Central memory CD8-positive, alpha-beta T cell (primary cell): ENCODE measurements around the gene NFASC.

Experiments
- ATAC-seq: fragments of 150-1000 bp; cut with Tn5 transposase; replicated peaks from 2 replicates; pipeline ENCODE4 v1.10.0; 2022; ENCODE audit warnings: mild to moderate bottlenecking, moderate FRiP score, moderate number of reproducible peaks; ENCODE audit not compliant: poor library complexity, severe bottlenecking; ENCODE audit errors: extremely low read depth
- DNase-seq, 2 donors: peaks; one replicate each; pipeline ENCODE4 v3.0.0; 2021; ENCODE audit warnings: low spot score in 2 of 2
- H3K27ac Mint-ChIP-seq: one replicate; pipeline ENCODE4 v1.8.0; 2022; ENCODE audit warnings: low read depth, mild to moderate bottlenecking, moderate library complexity, mixed read lengths
- H3K27me3 Mint-ChIP-seq: one replicate; pipeline ENCODE4 v1.8.0; 2022; ENCODE audit warnings: mixed read lengths
- H3K36me3 Mint-ChIP-seq: one replicate; pipeline ENCODE4 v1.8.0; 2022; ENCODE audit warnings: mild to moderate bottlenecking, moderate library complexity, mixed read lengths; ENCODE audit not compliant: insufficient read depth
- H3K4me1 Mint-ChIP-seq: one replicate; pipeline ENCODE4 v1.8.0; 2022; ENCODE audit warnings: mixed read lengths
- H3K4me3 Mint-ChIP-seq: one replicate; pipeline ENCODE4 v1.8.0; 2022; ENCODE audit warnings: mild to moderate bottlenecking, moderate library complexity, mixed read lengths
- H3K9me3 Mint-ChIP-seq: one replicate; pipeline ENCODE4 v1.8.0; 2022; ENCODE audit warnings: mixed read lengths

Gene NFASC

DNA sequence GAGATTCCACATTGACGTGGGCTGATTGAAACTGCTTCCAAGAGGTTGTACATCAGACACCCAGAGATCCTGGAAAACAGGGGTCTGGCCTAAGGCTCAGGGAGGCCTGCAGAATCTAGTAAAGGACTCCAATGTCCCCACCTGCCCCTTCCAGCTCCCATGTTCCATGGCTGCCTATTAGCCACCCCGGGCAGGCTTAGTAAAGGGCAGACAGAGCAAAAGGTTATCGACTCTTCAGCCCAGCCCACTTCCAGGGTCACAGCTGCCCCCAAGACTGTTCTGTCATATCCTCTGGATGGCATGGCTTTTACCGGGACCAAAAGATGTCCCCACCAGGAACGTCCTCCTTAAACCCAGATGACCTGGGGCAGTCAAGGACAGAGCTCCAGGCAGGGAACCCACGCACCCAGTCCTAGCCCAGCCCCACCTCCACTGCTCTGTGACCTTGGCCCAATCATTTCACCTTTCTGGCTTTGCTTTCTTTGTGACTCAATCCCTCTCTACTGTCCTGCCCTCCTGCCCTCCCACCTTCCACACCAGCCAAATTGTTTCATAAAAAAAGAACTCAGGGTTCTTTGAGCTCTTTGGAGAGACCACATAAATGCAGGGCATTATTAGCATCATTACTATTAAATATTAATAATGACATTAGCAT lies 167.6 kb downstream of the NFASC start:
- ATAC-seq (no peak), DNase-seq (no peak)
- H3K27me3 Mint-ChIP-seq: peaks cover 46% of the 10 kb centered on the region
- no peak overlapping the region for H3K4me3 Mint-ChIP-seq
- H3K27ac Mint-ChIP-seq: no peak overlapping the region
- H3K36me3 Mint-ChIP-seq: no peaks in the 10 kb centered on the region
- no peaks in the 10 kb centered on the region for H3K9me3 Mint-ChIP-seq
- H3K4me1 Mint-ChIP-seq: no peaks in the 10 kb centered on the region

DNA sequence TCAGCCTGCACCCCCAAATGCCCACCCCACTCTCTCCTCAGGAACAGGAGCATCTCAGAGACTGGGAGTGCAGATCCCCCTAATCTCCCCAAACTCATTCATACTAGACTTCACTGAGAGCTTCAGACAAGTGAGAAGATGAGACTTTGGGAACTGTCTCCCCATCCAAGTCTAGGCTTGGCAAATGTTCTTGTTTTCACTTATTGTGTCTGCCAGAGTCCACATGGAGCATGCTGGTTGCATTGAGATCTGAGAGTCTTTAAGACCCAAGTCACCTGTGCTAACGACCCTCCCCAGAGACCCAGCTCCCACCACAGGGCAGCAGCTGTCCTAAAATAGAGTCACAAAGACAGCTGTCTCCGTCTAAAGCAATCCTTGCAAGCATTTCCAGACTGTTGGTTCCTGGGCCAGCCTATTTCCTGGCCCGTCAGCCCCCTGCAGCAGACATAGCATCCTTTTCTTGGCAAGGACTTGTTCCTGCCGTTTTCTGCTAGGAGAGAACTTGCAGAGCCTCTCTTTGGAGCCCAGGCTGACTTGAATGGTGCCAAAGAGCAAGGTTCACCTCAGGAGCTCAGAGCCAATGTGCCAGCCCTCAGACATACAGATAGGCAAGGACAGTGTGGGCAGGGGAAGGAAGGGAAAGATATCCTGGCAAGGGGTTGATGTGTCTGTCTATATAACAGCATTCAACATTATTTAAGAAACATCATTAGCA lies 170.5 kb downstream of the NFASC start:
- Mint-ChIP-seq H3K4me3 (no peak overlapping the region), H3K36me3 (no peaks in the 10 kb centered on the region), H3K27ac (no peak overlapping the region), H3K9me3 (no peaks in the 10 kb centered on the region), H3K27me3 (peaks cover 73% of the 10 kb centered on the region), H3K4me1 (no peaks in the 10 kb centered on the region)
- DNase-seq (no peak), ATAC-seq (no peak)

DNA sequence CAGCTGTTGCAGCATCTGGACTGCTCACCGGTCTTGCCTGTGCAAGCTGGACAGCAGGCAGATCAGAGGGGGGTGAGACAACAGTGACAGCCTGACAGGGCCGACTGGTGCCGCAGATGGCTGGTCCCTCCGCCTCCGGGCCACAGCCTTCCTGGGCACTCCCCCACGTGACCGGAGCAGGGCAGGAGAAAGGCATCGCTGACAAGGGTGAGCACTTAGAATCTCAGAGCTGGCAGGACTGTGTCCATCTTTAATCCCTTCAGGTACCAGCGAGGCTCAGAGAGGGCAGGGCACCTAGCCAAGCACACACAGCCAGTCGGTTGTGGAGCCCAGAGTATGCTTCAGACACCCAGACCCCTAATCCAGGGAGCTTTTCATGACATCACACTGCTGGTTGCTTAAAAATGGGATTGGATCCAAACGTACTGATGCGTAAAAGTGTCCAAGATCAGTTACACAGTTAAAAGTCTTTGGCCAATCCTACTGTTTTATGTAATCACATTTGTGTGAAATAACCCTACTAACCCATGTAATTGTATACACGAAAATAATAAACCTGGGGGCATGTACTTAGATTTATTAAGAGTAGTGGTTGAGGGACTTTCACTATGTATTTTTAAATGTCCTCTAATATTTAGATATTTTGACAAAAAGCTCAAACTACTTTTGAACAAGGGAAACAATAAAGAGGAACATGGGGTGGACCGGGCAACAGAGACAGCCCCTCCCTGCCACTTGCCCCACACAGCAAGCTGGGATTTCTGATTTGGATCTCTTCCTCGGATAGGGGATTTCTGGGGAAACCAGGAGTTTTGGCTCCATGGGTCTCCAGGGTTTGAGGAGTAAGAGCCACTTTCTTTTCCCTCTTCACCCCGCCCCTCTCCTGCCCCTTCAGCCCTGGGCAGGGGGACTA lies 171.6 kb downstream of the NFASC start:
- Mint-ChIP-seq H3K9me3 (no peaks in the 10 kb centered on the region), H3K4me1 (no peaks in the 10 kb centered on the region), H3K27ac (no peak overlapping the region), H3K36me3 (no peaks in the 10 kb centered on the region), H3K27me3 (peaks cover 77% of the 10 kb centered on the region), H3K4me3 (no peak overlapping the region)
- DNase-seq: no peak
- no peak for ATAC-seq

DNA sequence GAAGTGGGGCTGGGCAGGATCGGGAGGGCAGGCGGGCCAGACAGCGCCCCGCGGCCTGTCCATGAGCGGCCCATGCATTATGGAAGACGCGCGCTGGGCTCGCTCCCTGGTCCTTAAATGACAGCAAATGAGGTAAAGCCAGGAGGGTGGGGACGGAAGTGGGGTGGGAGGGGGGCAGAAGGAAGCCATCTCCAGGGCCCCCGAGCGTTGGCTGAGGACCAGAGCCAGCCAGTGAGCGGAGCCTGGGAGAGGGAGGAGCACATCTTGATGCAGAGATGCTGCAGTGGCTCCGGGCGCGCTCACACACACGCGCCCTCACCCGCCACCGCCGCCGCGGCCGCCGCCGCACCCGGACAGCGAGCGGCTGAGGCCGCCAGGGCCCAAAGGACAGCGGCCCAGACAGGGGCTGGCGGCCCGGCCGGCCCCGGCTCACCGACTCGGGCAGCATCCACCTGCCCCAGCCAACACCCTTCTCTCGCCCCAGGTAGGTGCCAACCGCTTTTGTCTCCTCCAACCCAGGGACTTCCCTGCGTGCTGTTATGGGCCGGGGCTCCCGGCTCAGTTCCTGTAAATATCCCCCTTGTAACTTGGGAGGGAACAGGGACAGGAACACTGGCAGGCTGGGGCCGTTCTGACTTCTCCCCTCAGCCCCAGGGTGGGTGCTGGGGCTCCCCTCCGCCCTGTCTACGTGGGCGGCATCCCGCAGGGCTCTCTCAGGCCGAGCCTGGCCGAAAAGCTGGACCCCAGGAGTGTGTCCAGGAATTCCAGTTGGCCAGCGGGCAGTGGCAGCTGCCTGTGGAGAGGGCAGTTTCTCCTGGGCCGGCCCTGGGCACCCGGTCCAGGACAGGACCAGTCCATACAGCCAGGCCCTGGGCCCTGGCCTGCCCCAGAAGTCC lies 172.5 kb downstream of the NFASC start, which contains the start of gene CNTN2:
Gene CNTN2, plus strand, starts transcription at position 302 of the 896 bp plus-strand sequence. CDS start 9,974 bp downstream, outside the sequence.
- H3K36me3 Mint-ChIP-seq: no peaks in the 10 kb centered on the region
- ATAC-seq (no peak), DNase-seq (no peak)
- no peaks in the 10 kb centered on the region for H3K9me3 Mint-ChIP-seq
- H3K4me3 Mint-ChIP-seq: no peak within 1 kb of the TSS
- no peaks in the 10 kb centered on the region for H3K4me1 Mint-ChIP-seq
- H3K27me3 Mint-ChIP-seq: peaks cover 83% of the 10 kb centered on the region
- H3K27ac Mint-ChIP-seq: no peak within 1 kb of the TSS

DNA sequence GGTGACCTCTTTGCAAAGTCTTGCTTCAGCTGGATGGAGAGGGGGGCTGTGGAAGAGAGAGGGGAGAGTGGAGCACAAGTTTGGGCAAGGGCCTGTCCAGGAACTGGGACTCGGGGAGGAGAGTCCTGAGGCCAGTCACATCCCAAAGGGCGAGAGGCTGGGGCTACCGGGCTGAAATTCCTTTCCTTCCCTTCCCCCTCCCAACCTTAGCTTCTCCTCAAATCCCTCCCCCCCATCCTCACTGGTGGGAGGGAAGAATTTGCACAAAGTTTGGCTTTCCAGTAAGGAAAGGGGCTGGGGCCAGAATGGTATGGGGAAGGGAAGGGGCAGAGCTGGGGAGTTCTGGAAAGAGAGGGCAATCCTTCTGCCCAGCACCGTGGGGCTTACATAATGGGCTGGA lies 173.2 kb downstream of the NFASC start:
- no peak for DNase-seq
- no peaks in the 10 kb centered on the region for H3K4me1 Mint-ChIP-seq
- no peaks in the 10 kb centered on the region for H3K9me3 Mint-ChIP-seq
- no peaks in the 10 kb centered on the region for H3K36me3 Mint-ChIP-seq
- no peak overlapping the region for H3K27ac Mint-ChIP-seq
- no peak for ATAC-seq
- H3K27me3 Mint-ChIP-seq: peaks cover 89% of the 10 kb centered on the region
- no peak overlapping the region for H3K4me3 Mint-ChIP-seq

DNA sequence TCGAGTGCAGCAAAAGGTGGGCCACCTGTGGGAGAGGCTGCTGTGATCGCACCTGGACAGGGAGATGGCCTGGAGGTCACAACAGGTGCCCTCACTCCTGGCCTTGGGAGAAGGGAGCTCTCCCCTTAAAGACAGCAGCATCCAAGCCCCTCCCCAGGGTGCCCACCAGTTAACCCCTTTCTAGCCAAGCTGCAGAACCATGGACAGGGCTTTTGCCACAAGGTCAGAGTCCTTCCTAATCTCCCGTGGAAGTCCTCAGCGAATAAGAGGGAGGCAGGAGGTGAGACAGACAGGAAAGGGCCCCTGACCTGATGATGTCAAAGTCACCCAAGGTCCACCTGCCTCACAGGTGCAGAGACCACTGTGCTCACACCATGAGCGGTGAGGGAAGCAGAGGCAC lies 174.1 kb downstream of the NFASC start:
- ATAC-seq (no peak), DNase-seq (no peak)
- Mint-ChIP-seq H3K9me3 (no peaks in the 10 kb centered on the region), H3K27ac (no peak overlapping the region), H3K36me3 (no peaks in the 10 kb centered on the region), H3K4me1 (no peaks in the 10 kb centered on the region), H3K27me3 (peaks cover 85% of the 10 kb centered on the region), H3K4me3 (no peak overlapping the region)

DNA sequence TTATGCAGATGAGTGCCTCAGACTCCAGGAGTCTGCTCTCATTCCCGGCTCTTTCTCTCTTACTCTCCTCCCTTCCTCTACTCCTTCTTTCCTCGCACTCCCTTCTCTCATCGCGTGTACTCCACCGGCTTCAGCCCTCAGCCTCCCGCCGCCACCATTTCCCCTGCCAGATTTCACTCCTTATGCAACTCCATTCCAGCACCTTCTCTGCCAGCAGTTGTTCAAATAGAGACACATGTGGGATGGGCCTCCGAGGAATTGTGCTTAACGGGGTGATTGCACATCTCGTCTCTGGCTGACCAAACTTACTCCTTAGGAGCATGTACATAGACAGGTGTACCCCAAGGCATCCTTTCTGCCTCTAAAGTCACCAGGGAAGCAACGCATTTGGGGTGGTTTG lies 174.5 kb downstream of the NFASC start:
- DNase-seq (no peak), ATAC-seq (no peak)
- H3K4me1 Mint-ChIP-seq: no peaks in the 10 kb centered on the region
- H3K36me3 Mint-ChIP-seq: no peaks in the 10 kb centered on the region
- H3K4me3 Mint-ChIP-seq: no peak overlapping the region
- H3K9me3 Mint-ChIP-seq: no peaks in the 10 kb centered on the region
- no peak overlapping the region for H3K27ac Mint-ChIP-seq
- peaks cover 81% of the 10 kb centered on the region for H3K27me3 Mint-ChIP-seq

DNA sequence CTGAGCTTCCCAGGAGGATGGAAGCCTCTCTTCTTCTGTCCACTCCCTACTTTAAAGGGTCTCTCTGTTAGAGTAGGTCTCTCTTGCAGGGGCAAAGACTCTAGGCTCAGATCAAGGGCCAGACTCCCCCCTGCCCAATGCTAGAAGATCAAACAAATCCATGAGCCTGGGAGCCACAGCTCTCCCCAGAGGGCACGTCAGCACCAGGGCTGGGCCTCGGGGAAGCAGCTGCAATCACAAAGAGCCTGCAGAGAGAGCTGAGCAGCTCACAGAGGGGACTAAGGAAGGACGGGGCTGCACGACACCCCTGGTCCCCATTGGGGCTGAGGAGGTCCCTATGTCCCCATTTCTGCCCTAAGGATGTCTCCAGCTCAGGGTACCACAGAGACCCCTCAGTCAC lies 176.2 kb downstream of the NFASC start:
- H3K9me3 Mint-ChIP-seq: no peaks in the 10 kb centered on the region
- H3K36me3 Mint-ChIP-seq: no peaks in the 10 kb centered on the region
- ATAC-seq (no peak), DNase-seq (no peak)
- no peaks in the 10 kb centered on the region for H3K4me1 Mint-ChIP-seq
- H3K4me3 Mint-ChIP-seq: no peak overlapping the region
- H3K27ac Mint-ChIP-seq: no peak overlapping the region
- H3K27me3 Mint-ChIP-seq: peaks cover 64% of the 10 kb centered on the region

DNA sequence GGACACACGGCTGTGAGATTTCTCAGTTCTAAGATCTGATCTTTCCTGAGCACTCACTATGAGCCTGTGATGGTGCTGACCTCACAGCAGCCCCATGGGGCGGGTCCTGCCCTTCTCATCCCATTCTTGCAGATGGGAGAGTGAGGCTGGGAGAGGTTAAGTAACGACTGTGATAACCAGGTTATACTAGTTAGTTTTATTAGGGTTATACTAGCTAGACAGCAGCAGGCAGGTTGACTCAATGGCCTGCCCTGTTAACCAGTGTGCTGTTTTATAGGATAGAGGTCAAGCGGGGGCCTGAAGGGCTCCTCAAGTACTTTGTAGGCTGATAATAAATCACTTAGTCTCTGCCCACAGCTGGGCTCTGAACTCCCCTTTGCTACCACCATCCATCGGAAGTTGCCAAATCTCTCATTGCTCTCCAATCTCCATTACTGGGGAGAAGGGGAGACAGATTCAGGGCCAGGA lies 177.1 kb downstream of the NFASC start:
- Mint-ChIP-seq H3K27me3 (peaks cover 54% of the 10 kb centered on the region), H3K4me1 (no peaks in the 10 kb centered on the region), H3K36me3 (no peaks in the 10 kb centered on the region), H3K9me3 (no peaks in the 10 kb centered on the region), H3K27ac (no peak overlapping the region), H3K4me3 (no peak overlapping the region)
- ATAC-seq (no peak), DNase-seq (no peak)

DNA sequence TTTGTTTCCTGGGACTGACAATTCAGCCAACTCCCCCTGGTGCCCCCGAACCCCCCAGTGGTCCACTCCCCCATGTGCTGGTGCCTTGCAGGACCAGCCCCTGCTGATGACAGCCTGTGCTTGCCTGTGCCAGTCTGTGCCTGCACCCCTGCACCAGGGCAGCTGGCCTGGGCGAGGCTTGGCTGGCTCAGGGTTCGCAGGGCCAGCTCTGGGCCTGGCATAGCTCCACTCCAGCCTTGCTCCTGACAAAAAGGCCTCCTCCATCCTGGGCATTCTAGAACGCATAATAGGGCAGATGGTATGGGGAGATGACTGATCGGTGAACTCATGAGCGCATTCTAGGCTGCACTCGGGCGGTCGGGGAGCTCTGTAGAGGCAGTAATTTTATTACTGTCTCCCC lies 177.7 kb downstream of the NFASC start:
- Mint-ChIP-seq H3K9me3 (no peaks in the 10 kb centered on the region), H3K27me3 (peaks cover 57% of the 10 kb centered on the region), H3K27ac (no peak overlapping the region), H3K4me3 (no peak overlapping the region), H3K36me3 (no peaks in the 10 kb centered on the region), H3K4me1 (no peaks in the 10 kb centered on the region)
- DNase-seq (no peak), ATAC-seq (no peak)

DNA sequence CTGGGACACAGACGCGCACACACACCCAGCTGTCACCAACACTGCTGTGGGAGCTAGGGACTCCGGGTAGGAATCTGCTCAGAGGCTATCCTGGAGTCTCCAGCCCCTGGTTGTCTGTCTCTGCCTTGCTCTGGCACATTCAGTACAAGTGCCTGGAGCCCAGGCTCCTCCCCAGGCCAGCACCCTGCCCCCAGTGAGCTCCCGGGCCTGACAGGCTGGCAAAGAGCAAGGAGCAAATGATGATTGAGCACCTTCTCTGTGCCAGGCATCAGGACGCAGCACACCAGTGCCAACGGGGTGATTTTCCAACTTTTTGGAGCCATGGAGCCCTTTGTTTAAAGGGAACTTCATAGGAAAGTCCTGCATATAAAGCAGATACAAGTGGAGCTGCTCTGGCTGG lies 178.8 kb downstream of the NFASC start:
- Mint-ChIP-seq H3K4me1 (no peaks in the 10 kb centered on the region), H3K4me3 (no peak overlapping the region), H3K9me3 (no peaks in the 10 kb centered on the region), H3K27me3 (peaks cover 57% of the 10 kb centered on the region), H3K36me3 (no peaks in the 10 kb centered on the region), H3K27ac (no peak overlapping the region)
- no peak for DNase-seq
- no peak for ATAC-seq

DNA sequence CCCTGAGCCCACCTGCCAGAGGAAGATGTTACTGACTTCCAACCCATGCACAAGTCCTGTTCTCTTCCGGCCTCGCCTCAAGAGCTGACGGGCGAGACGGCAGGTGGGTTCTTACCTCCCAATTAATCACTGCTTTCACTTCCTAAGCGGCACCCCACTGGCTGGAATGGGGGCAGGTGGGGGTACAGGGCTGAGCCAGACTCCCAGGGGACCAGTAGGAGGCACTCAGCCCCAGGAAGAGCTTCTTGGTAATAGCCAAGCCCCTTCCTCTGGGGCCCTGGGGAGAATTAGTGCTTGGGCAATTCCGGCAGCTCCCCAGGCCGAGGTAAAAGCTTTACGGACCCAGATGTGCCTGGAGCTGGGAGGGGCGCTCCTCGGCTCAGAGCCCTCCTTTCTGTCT lies 182.0 kb downstream of the NFASC start:
- H3K4me3 Mint-ChIP-seq: no peak overlapping the region
- H3K36me3 Mint-ChIP-seq: no peaks in the 10 kb centered on the region
- ATAC-seq: no peak
- no peaks in the 10 kb centered on the region for H3K4me1 Mint-ChIP-seq
- DNase-seq: no peak
- peaks cover 37% of the 10 kb centered on the region for H3K27me3 Mint-ChIP-seq
- no peak overlapping the region for H3K27ac Mint-ChIP-seq
- H3K9me3 Mint-ChIP-seq: no peaks in the 10 kb centered on the region
